GM12891 (cell line): ENCODE measurements around the gene EOGT.

Source experiments
- POLR2A ChIP-seq: IDR thresholded peaks from 2 replicates; pipeline ENCODE4 v1.6.1; 2011; ENCODE audit warnings: low read depth, low read length, control low read depth
- POLR2AphosphoS5 ChIP-seq: IDR thresholded peaks from 2 replicates; pipeline ENCODE4 v1.6.1; 2011; ENCODE audit warnings: low read depth, low read length, control low read depth
- SPI1 ChIP-seq: IDR thresholded peaks from 2 replicates; pipeline ENCODE4 v1.6.1; 2011; ENCODE audit warnings: low read depth, low read length, control low read depth
- TAF1 ChIP-seq: IDR thresholded peaks from 2 replicates; pipeline ENCODE4 v1.6.1; 2011; ENCODE audit warnings: low read depth, low read length, control low read depth

GRCh38 chr3:69044608-69045007, 31.1 kb upstream of the EOGT start:
- TF ChIP-seq TAF1 (no peak), POLR2A (no peak), POLR2AphosphoS5 (no peak), SPI1 (no peak)
